HCT116 (cell line): ENCODE data around the gene ANKRD2. TPM values are rescaled to one million over a fixed set of nuclear protein-coding genes. Genes with fewer than 3 reads are reported as not detected.

ENCODE experiments used
- ATAC-seq: fragments of 200-7000 bp; cut with Tn5 transposase; 2 replicates; pipeline ENCODE4 v1.9.1; 2020; ENCODE audit warnings: mild to moderate bottlenecking, moderate library complexity
- Bru-seq: library from RNA; stranded (reverse); fragments of 400-500 nt; gene quantifications from one replicate; lab custom pipeline; 2021; lab: Mats Ljungman, UMichigan
- BruChase-seq, 2 experiments: library from RNA; stranded (reverse); fragments of 400-500 nt; gene quantifications; one replicate each; lab custom pipeline; 2021; lab: Mats Ljungman, UMichigan
- BruUV-seq: library from RNA; stranded (reverse); fragments of 400-500 nt; replicated peaks from 2 replicates; lab custom pipeline; 2021; lab: Mats Ljungman, UMichigan
- CTCF ChIA-PET: fragments of 300-600 bp; sonication (Branson Sonifier 250); formaldehyde crosslinking; loops from one replicate; lab custom pipeline; 2021; ENCODE audit warnings: antibody characterized with exemption; lab: Charles Lee
- POLR2A ChIA-PET: fragments of 300-600, 350-600 bp; sonication (Branson Sonifier 250); formaldehyde crosslinking; loops from one replicate; lab custom pipeline; 2021; ENCODE audit warnings: antibody characterized with exemption; lab: Charles Lee
- RAD21 ChIA-PET, 2 experiments: fragments of 300-600 bp; sonication (Branson Sonifier 250); formaldehyde crosslinking; loops; one replicate each; lab custom pipeline; 2023; ENCODE audit warnings: low total read pairs in 2 of 2; ENCODE audit not compliant: uncharacterized antibody in 2 of 2, unreplicated experiment in 2 of 2, low non-redundant PET in 1 of 2; lab: Charles Lee
- DNase-seq: peaks from one replicate; pipeline ENCODE4 v3.0.0-alpha.2; 2010; ENCODE audit warnings: low read depth, low spot score
- H2AFZ ChIP-seq: fragments of 200-600 bp; shearing (Covaris generic), sonication (generic); 2 replicates; pipeline ENCODE4 v1.6.1; 2017; ENCODE audit warnings: low read depth, mixed run types, mixed read lengths, antibody characterized with exemption, low read length; ENCODE audit not compliant: poor library complexity, severe bottlenecking
- H3K27ac ChIP-seq: 2 replicates; pipeline ENCODE4 v1.5.1; 2012; ENCODE audit warnings: low read depth, low read length
- H3K27me3 ChIP-seq: fragments of 200-600 bp; sonication (generic); 2 replicates; pipeline ENCODE4 v1.6.1; 2016; ENCODE audit warnings: mixed run types, low read length, mixed read lengths; ENCODE audit not compliant: insufficient read depth
- H3K36me3 ChIP-seq, 2 experiments: fragments of 200-500 bp in 1 of 2; fragments of 200-600 bp in 1 of 2; sonication (Bioruptor generic) in 1 of 2; sonication (generic) in 1 of 2; 2 replicates each; pipeline versions ENCODE4 v1.5.1 to v1.6.1; 2014 to 2016; ENCODE audit warnings: low read length in 2 of 2, inconsistent platforms in 1 of 2, mixed read lengths in 1 of 2, mixed run types in 1 of 2; ENCODE audit not compliant: insufficient read depth in 2 of 2, control insufficient read depth in 1 of 2
- H3K4me1 ChIP-seq, 2 experiments: fragments of 200-600 bp in 1 of 2; sonication (generic) in 1 of 2; 2 replicates each; pipeline versions ENCODE4 v1.5.1 to v1.6.1; 2012 to 2017; ENCODE audit warnings: low read length in 2 of 2, inconsistent platforms in 1 of 2, mild to moderate bottlenecking in 1 of 2, mixed read lengths in 1 of 2, mixed run types in 1 of 2, moderate library complexity in 1 of 2; ENCODE audit not compliant: insufficient read depth in 2 of 2, control insufficient read depth in 1 of 2
- H3K4me2 ChIP-seq: fragments of 200-600 bp; sonication (generic); 2 replicates; pipeline ENCODE4 v1.6.1; 2017; ENCODE audit warnings: mixed run types, low read length, mixed read lengths
- H3K4me3 ChIP-seq, 2 experiments: fragments of 200-600 bp in 1 of 2; sonication (generic) in 1 of 2; replicated peaks in 1 of 2; 2 replicates each; pipeline ENCODE4 v1.5.1; 2011 to 2016; ENCODE audit warnings: low read length in 2 of 2, control low read depth in 1 of 2, low read depth in 1 of 2, mild to moderate bottlenecking in 1 of 2, mixed read lengths in 1 of 2, mixed run types in 1 of 2
- H3K79me2 ChIP-seq: fragments of 200-600 bp; sonication (generic); 2 replicates; pipeline ENCODE4 v1.6.1; 2017; ENCODE audit warnings: mild to moderate bottlenecking, mixed run types, low read length, moderate library complexity, mixed read lengths; ENCODE audit not compliant: insufficient read depth
- H3K9ac ChIP-seq: fragments of 200-600 bp; sonication (generic); 2 replicates; pipeline ENCODE4 v1.6.1; 2016; ENCODE audit warnings: low read length, mixed read lengths
- H3K9me2 ChIP-seq: fragments of 200-600 bp; sonication (generic), shearing (Covaris generic); 2 replicates; pipeline ENCODE4 v1.6.1; 2017; ENCODE audit warnings: mixed run types, mild to moderate bottlenecking, moderate library complexity; ENCODE audit not compliant: insufficient read depth
- H3K9me3 ChIP-seq, 2 experiments: fragments of 200-500 bp in 1 of 2; fragments of 200-600 bp in 1 of 2; sonication (Bioruptor generic) in 1 of 2; sonication (generic) in 1 of 2; 2 replicates each; pipeline ENCODE4 v1.6.1; 2014 to 2017; ENCODE audit warnings: low read length in 2 of 2, mixed read lengths in 2 of 2, inconsistent platforms in 1 of 2, low read depth in 1 of 2, mild to moderate bottlenecking in 1 of 2, mixed run types in 1 of 2, moderate library complexity in 1 of 2; ENCODE audit not compliant: control insufficient read depth in 1 of 2, insufficient read depth in 1 of 2
- H4K20me1 ChIP-seq: fragments of 200-600 bp; sonication (generic), shearing (Covaris generic); 2 replicates; pipeline ENCODE4 v1.6.1; 2017; ENCODE audit warnings: mixed run types, mild to moderate bottlenecking, moderate library complexity; ENCODE audit not compliant: insufficient read depth
- CEBPB ChIP-seq: IDR thresholded peaks from 2 replicates; pipeline ENCODE4 v1.6.1; 2012; ENCODE audit warnings: low read depth
- EGR1 ChIP-seq: IDR thresholded peaks from 2 replicates; pipeline ENCODE4 v1.6.1; 2012; ENCODE audit warnings: low read depth
- ELF1 ChIP-seq: IDR thresholded peaks from 2 replicates; pipeline ENCODE4 v1.6.1; 2012; ENCODE audit warnings: low read depth, borderline replicate concordance
- EZH2 ChIP-seq: fragments of 200-600 bp; sonication (generic); IDR thresholded peaks from 2 replicates; pipeline ENCODE4 v1.6.1; 2017; ENCODE audit warnings: antibody characterized with exemption, mixed run types
- EZH2phosphoT487 ChIP-seq: fragments of 200-600 bp; IDR thresholded peaks from 2 replicates; pipeline ENCODE4 v1.6.1; 2018; ENCODE audit warnings: antibody characterized with exemption, borderline replicate concordance
- JUND ChIP-seq: IDR thresholded peaks from 2 replicates; pipeline ENCODE4 v1.6.1; 2012
- POLR2AphosphoS5 ChIP-seq: IDR thresholded peaks from 2 replicates; pipeline ENCODE4 v1.6.1; 2011; ENCODE audit warnings: mild to moderate bottlenecking, low read depth, low read length, moderate library complexity
- RAD21 ChIP-seq: IDR thresholded peaks from 2 replicates; pipeline ENCODE4 v1.6.1; 2012; ENCODE audit warnings: low read depth, mild to moderate bottlenecking
- SIN3A ChIP-seq: IDR thresholded peaks from 2 replicates; pipeline ENCODE4 v1.6.1; 2012; ENCODE audit warnings: low read depth
- SP1 ChIP-seq: IDR thresholded peaks from 2 replicates; pipeline ENCODE4 v1.6.1; 2012; ENCODE audit warnings: low read depth
- SRF ChIP-seq: IDR thresholded peaks from 2 replicates; pipeline ENCODE4 v1.6.1; 2012; ENCODE audit warnings: low read depth
- YY1 ChIP-seq: IDR thresholded peaks from 2 replicates; pipeline ENCODE4 v1.6.1; 2011; ENCODE audit warnings: low read length, low read depth, moderate library complexity, mild to moderate bottlenecking; ENCODE audit not compliant: insufficient replicate concordance; ENCODE audit errors: extremely low read depth
- ZFX ChIP-seq: fragments of 450-650 bp; IDR thresholded peaks from 2 replicates; pipeline ENCODE4 v1.6.1; 2017
- ZNF274 ChIP-seq: fragments of 200-500 bp; sonication (Bioruptor generic); IDR thresholded peaks from 2 replicates; pipeline ENCODE4 v1.6.1; 2014; ENCODE audit warnings: mild to moderate bottlenecking, low read depth, low read length, inconsistent platforms
- intact Hi-C: fragments of 100-400 bp; cut with micrococcal nuclease; formaldehyde crosslinking; loops from 2 replicates; pipeline ENCODE4 v1.10.0; 2022
- long read RNA-seq: library from polyadenylated mRNA; unstranded; transcript quantifications from one replicate; pipeline ENCODE4 v2.0.0, GENCODE V29; 2021; ENCODE audit not compliant: unreplicated experiment
- polyA plus RNA-seq: library from polyadenylated mRNA; unstranded; fragments of >200 nt; gene quantifications from 2 replicates; pipeline ENCODE4 v1.2.1, GENCODE V29; 2012; ENCODE audit warnings: missing spikeins
- total RNA-seq: library from RNA; stranded (reverse); gene quantifications from one replicate; pipeline ENCODE4 v1.2.1, GENCODE V29; 2021; ENCODE audit not compliant: unreplicated experiment
- TF ChIP-seq, protein P1 (sequence below): IDR thresholded peaks from 2 replicates; pipeline ENCODE4 v1.6.1; 2012; ENCODE audit warnings: low read depth
- TF ChIP-seq, protein P2 (sequence below), 3 experiments: fragments of 200-600 bp in 1 of 3; sonication (generic) in 1 of 3; IDR thresholded peaks in 2 of 3; conservative IDR thresholded peaks in 1 of 3; 2 replicates each; pipeline ENCODE4 v1.5.1; 2012 to 2017; ENCODE audit warnings: low read depth in 2 of 3, low read length in 2 of 3, antibody characterized with exemption in 1 of 3, borderline replicate concordance in 1 of 3, control low read depth in 1 of 3, mild to moderate bottlenecking in 1 of 3, mixed read lengths in 1 of 3, mixed run types in 1 of 3, moderate library complexity in 1 of 3; ENCODE audit not compliant: insufficient read depth in 1 of 3

The ANKRD2 gene, protein sequence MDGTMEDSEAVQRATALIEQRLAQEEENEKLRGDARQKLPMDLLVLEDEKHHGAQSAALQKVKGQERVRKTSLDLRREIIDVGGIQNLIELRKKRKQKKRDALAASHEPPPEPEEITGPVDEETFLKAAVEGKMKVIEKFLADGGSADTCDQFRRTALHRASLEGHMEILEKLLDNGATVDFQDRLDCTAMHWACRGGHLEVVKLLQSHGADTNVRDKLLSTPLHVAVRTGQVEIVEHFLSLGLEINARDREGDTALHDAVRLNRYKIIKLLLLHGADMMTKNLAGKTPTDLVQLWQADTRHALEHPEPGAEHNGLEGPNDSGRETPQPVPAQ
- total RNA-seq (0.15 TPM), Bru-seq, nascent RNA (percentile 18 among the genes with signal in this experiment), BruChase-seq, experiment 1, labeled RNA remaining after a 6-hour chase (percentile 42 among the genes with signal in this experiment), BruChase-seq, experiment 2, labeled RNA remaining after a 2-hour chase (percentile 34 among the genes with signal in this experiment)
- polyA plus RNA-seq: 0.22 and 0.31 TPM in 2 replicates
- long read RNA-seq: 0 reads

DNA sequence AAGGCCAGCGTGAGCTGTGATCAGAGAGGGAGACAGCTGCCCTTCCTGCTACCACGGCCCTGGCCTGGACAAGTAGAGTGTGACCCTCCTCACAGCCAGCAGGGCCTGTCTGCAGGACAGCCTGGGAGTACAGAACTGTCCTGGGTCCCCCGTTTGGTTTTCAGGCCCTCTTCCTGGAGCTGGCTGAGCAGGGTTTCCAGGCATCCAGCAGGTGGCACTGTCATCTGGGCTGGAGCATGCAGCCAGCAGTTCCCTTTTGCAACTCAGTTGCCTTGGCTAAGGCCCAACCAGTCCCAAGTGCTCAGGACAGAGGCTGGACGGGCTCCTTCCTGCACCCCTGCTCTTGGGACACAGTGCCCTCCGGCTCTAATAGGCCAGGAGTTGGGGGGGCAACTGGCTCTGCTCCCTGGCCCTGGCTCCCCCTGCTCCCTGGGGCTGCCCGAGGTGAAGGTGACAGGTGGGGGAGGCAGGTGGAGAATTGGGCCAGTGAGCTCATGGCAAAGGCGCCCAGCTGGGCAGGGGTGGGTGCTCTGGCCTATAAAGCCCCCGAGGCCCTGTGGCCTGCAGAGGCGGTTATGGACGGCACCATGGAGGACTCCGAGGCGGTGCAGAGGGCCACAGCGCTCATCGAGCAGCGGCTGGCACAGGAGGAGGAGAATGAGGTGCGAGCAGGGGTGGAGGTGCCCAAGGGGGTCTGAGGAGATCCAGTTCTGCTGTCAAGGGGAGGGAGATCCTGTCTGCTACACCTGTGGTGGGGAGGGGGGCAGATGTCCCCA is at the start of gene ANKRD2:
ANKRD2 (plus strand) TSS at position 566 of the 776 bp plus-strand sequence; CDS start at position 576, 10 bp downstream.
- TF ChIP-seq ELF1 (no peak), CEBPB (no peak), JUND (no peak), ZNF274 (no peak), EZH2 (no peak), POLR2AphosphoS5 (0 out of 2 replicates have a peak, but pooled peaks have one; percentile 29), SP1 (no peak), EGR1 (no peak), ZFX (no peak), SRF (no peak), EZH2phosphoT487 (no peak), RAD21 (peak; percentile 93), YY1 (peak; percentile 34), SIN3A (no peak)
- TF ChIP-seq, protein P1, sequence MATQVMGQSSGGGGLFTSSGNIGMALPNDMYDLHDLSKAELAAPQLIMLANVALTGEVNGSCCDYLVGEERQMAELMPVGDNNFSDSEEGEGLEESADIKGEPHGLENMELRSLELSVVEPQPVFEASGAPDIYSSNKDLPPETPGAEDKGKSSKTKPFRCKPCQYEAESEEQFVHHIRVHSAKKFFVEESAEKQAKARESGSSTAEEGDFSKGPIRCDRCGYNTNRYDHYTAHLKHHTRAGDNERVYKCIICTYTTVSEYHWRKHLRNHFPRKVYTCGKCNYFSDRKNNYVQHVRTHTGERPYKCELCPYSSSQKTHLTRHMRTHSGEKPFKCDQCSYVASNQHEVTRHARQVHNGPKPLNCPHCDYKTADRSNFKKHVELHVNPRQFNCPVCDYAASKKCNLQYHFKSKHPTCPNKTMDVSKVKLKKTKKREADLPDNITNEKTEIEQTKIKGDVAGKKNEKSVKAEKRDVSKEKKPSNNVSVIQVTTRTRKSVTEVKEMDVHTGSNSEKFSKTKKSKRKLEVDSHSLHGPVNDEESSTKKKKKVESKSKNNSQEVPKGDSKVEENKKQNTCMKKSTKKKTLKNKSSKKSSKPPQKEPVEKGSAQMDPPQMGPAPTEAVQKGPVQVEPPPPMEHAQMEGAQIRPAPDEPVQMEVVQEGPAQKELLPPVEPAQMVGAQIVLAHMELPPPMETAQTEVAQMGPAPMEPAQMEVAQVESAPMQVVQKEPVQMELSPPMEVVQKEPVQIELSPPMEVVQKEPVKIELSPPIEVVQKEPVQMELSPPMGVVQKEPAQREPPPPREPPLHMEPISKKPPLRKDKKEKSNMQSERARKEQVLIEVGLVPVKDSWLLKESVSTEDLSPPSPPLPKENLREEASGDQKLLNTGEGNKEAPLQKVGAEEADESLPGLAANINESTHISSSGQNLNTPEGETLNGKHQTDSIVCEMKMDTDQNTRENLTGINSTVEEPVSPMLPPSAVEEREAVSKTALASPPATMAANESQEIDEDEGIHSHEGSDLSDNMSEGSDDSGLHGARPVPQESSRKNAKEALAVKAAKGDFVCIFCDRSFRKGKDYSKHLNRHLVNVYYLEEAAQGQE: no peak
- TF ChIP-seq, protein P2, sequence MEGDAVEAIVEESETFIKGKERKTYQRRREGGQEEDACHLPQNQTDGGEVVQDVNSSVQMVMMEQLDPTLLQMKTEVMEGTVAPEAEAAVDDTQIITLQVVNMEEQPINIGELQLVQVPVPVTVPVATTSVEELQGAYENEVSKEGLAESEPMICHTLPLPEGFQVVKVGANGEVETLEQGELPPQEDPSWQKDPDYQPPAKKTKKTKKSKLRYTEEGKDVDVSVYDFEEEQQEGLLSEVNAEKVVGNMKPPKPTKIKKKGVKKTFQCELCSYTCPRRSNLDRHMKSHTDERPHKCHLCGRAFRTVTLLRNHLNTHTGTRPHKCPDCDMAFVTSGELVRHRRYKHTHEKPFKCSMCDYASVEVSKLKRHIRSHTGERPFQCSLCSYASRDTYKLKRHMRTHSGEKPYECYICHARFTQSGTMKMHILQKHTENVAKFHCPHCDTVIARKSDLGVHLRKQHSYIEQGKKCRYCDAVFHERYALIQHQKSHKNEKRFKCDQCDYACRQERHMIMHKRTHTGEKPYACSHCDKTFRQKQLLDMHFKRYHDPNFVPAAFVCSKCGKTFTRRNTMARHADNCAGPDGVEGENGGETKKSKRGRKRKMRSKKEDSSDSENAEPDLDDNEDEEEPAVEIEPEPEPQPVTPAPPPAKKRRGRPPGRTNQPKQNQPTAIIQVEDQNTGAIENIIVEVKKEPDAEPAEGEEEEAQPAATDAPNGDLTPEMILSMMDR (IDR thresholded peaks at IDR 0.05 in 2 of 3, conservative IDR thresholded peaks at IDR 0.05 in 1 of 3; ENCODE audit: borderline replicate concordance in 1 of 3, insufficient read depth in 1 of 3, low read depth in 2 of 3, low read length in 2 of 3): peak; percentile 85 to 97 (median 93)
- DNase-seq (peak; percentile 59), ATAC-seq (peak; percentile 78)
- H3K27ac ChIP-seq: peak within 1 kb of the TSS; percentile 68
- no peaks in the 10 kb centered on the region for H3K79me2 ChIP-seq
- peak within 1 kb of the TSS; percentile 92 for H3K4me2 ChIP-seq
- H3K9me3 ChIP-seq: no peaks in the 10 kb centered on the region
- RAD21 ChIA-PET: interaction anchor here (0.5 to 2.3 kb wide), 7 partner anchors 19 to 161 kb away, joined by 3 to 12 read pairs (median 4); no protein-coding TSS in a partner anchor
- POLR2A ChIA-PET: interaction anchor here (1.0 kb wide), 2 partner anchors 24 to 68 kb away, joined by 3 read pairs; partner anchors contain the start of gene PI4K2A
- no peaks in the 10 kb centered on the region for H3K9me2 ChIP-seq
- peaks cover 53 to 60% of the 10 kb centered on the region in 2 experiments for H3K4me1 ChIP-seq
- H3K36me3 ChIP-seq: no peaks in the 10 kb centered on the region
- no peaks in the 10 kb centered on the region for H3K27me3 ChIP-seq
- H3K9ac ChIP-seq: peak within 1 kb of the TSS; percentile 67
- peak within 1 kb of the TSS in 1 of 2 experiments; percentile 51; a peak in 2 of 4 replicates for H3K4me3 ChIP-seq
- CTCF ChIA-PET: interaction anchor here (0.6 to 2.8 kb wide), 26 partner anchors 9 to 236 kb away, joined by 3 to 35 read pairs (median 6); partner anchors contain the start of genes AVPI1, HOGA1 and UBTD1
- BruUV-seq: no TSS peak
- H4K20me1 ChIP-seq: no peaks in the 10 kb centered on the region
- intact Hi-C loops: loop anchor here (1.0 kb wide), 1 partner anchor 40 kb away; no protein-coding TSS in a partner anchor
- no peak within 1 kb of the TSS for H2AFZ ChIP-seq
